Adrenal gland (tissue), 12 donors: ENCODE data around the gene CNKSR3. TPM values are rescaled to one million over a fixed set of nuclear protein-coding genes. Genes with fewer than 3 reads are reported as not detected.

ENCODE experiments used
- DNase-seq, 7 donors: peaks; one replicate each; pipeline ENCODE4 v3.0.0-alpha.2; 2019 to 2020
- H3K27ac ChIP-seq, 5 donors: fragments of 200-600 bp; sonication (generic) in 4 of 5; 1 replicate in 3 of 5; 2 replicates in 2 of 5; pipeline versions ENCODE4 v1.5.1 to v1.8.0; 2016 to 2020; ENCODE audit warnings: mild to moderate bottlenecking in 1 of 5
- H3K27me3 ChIP-seq: fragments of 200-600 bp; 2 replicates; pipeline ENCODE4 v1.8.0; 2021
- H3K36me3 ChIP-seq, 2 donors: fragments of 200-600 bp; replicated peaks in 1 of 2; 1 replicate in 1 of 2; 2 replicates in 1 of 2; pipeline versions ENCODE4 v1.5.1 to v1.8.0; 2018 to 2022
- H3K4me1 ChIP-seq, 2 donors: fragments of 200-600 bp; replicated peaks in 1 of 2; 1 replicate in 1 of 2; 2 replicates in 1 of 2; pipeline versions ENCODE4 v1.5.1 to v1.8.0; 2018 to 2021
- H3K4me3 ChIP-seq, 4 donors: fragments of 200-600 bp; sonication (generic) in 3 of 4; one replicate each; pipeline ENCODE4 v1.5.1; 2016 to 2018
- H3K9me3 ChIP-seq, 3 donors: fragments of 200-600 bp; sonication (generic) in 1 of 3; replicated peaks in 1 of 3; 1 replicate in 2 of 3; 2 replicates in 1 of 3; pipeline versions ENCODE4 v1.5.1 to v1.8.0; 2016 to 2021
- POLR2A ChIP-seq, 2 donors: fragments of 450-650 bp; IDR thresholded peaks; one replicate each; pipeline ENCODE4 v1.6.1; 2017; ENCODE audit warnings: antibody characterized with exemption in 2 of 2, mild to moderate bottlenecking in 2 of 2, moderate library complexity in 1 of 2
- WGBS, 4 donors: extraction: QIAGEN DNeasy Blood & Tissue Kit in 2 of 4; methylation state at CpG; one replicate each; pipeline versions ENCODE4 v1.1.5 to v1.1.7; 2013 to 2017; 5-methylcytosine and 5-hydroxymethylcytosine counted together
- intact Hi-C, 2 donors: fragments of 100-400 bp; cut with DNase I; formaldehyde crosslinking; loops; one replicate each; pipeline versions ENCODE4 v1.14.1 to v1.15.0; 2022 to 2023
- polyA plus RNA-seq, 3 donors: library from polyadenylated mRNA; stranded (reverse); fragments of 200-250 nt in 2 of 3; fragments of 350-450 nt in 1 of 3; fragmentation: Illumina TruSeq in 1 of 3; extraction: RNeasy Lipid Tissue Mini Kit (QIAGEN cat#74804) in 1 of 3; gene quantifications; one replicate each; pipeline ENCODE4 v1.2.3, GENCODE V29; 2013 to 2014
- total RNA-seq, 9 donors: library from RNA; depleted of rRNA in 4 of 9; stranded (reverse); fragments of >200 nt in 4 of 9; fragments of 120-200 nt in 1 of 9; fragmentation: NEBNext Ultra II Directional in 1 of 9; extraction: Animal tissue kit (Norgen Biotek cat#: 25700) in 1 of 9; gene quantifications; one replicate each; pipeline versions ENCODE4 v1.1.0 to v1.2.4, GENCODE V29; 2013 to 2023
- TF ChIP-seq, protein P1 (sequence below), 6 experiments: fragments of 450-650 bp in 4 of 6; fragments of 200-600 bp in 2 of 6; sonication (generic) in 1 of 6; IDR thresholded peaks; 1 replicate in 5 of 6; 2 replicates in 1 of 6; pipeline versions ENCODE4 v1.5.1 to v1.8.0; 2016 to 2021; ENCODE audit warnings: antibody characterized with exemption in 6 of 6, mild to moderate bottlenecking in 2 of 6, moderate library complexity in 1 of 6
- donor health status: healthy with polysubstance abuse.
- donor health status: Bipolar disorder and iron deficiency.
- donor health status: DM: yes; HTN: yes; CAD: no.
- donor health status: DM: no; HTN: no; CAD: no.
- donor health status: DM: no; HTN: no; CAD: no.
- donor health status: DM: yes; HTN: yes; CAD: no.

Gene CNKSR3
- total and polyA plus RNA-seq, 12 donors: 1.1 to 10.7 (median 2.5) TPM

DNA sequence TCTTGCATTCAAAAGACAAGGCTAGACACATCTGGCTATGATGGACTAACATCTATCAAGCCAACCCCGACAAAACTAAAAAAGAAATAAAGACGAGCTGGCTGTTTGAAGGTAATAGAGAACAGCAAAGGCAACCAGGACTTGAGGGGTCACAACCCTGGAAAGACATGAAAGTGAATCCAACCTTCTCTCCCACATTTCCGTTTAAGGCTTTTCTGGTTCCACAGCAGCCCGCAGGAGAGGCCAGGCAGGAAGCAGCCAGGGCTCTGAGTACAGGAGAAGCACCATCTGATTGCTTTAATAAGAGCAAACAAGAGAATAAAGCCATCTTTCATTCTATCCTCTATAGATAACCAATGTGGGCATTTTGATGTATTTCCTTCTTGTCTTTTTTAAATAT, 14.3 kb downstream of the CNKSR3 start:
- Histone ChIP-seq H3K27me3 (no peaks in the 10 kb centered on the region), H3K27ac (no peak overlapping the region), H3K36me3 (no peaks in the 10 kb centered on the region), H3K9me3 (no peaks in the 10 kb centered on the region), H3K4me3 (no peak overlapping the region), H3K4me1 (peaks cover 0 to 9% of the 10 kb centered on the region in 2 donors)
- TF ChIP-seq POLR2A (IDR thresholded peaks at IDR 0.05): no peak
- TF ChIP-seq, protein P1, sequence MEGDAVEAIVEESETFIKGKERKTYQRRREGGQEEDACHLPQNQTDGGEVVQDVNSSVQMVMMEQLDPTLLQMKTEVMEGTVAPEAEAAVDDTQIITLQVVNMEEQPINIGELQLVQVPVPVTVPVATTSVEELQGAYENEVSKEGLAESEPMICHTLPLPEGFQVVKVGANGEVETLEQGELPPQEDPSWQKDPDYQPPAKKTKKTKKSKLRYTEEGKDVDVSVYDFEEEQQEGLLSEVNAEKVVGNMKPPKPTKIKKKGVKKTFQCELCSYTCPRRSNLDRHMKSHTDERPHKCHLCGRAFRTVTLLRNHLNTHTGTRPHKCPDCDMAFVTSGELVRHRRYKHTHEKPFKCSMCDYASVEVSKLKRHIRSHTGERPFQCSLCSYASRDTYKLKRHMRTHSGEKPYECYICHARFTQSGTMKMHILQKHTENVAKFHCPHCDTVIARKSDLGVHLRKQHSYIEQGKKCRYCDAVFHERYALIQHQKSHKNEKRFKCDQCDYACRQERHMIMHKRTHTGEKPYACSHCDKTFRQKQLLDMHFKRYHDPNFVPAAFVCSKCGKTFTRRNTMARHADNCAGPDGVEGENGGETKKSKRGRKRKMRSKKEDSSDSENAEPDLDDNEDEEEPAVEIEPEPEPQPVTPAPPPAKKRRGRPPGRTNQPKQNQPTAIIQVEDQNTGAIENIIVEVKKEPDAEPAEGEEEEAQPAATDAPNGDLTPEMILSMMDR (IDR thresholded peaks at IDR 0.05): no peak
- WGBS, 4 donors: 65 to 87% (median 75%) methylated on average over 4 of the region's 4 CpGs
- no peak for DNase-seq
- intact Hi-C loops: no loop called here

DNA sequence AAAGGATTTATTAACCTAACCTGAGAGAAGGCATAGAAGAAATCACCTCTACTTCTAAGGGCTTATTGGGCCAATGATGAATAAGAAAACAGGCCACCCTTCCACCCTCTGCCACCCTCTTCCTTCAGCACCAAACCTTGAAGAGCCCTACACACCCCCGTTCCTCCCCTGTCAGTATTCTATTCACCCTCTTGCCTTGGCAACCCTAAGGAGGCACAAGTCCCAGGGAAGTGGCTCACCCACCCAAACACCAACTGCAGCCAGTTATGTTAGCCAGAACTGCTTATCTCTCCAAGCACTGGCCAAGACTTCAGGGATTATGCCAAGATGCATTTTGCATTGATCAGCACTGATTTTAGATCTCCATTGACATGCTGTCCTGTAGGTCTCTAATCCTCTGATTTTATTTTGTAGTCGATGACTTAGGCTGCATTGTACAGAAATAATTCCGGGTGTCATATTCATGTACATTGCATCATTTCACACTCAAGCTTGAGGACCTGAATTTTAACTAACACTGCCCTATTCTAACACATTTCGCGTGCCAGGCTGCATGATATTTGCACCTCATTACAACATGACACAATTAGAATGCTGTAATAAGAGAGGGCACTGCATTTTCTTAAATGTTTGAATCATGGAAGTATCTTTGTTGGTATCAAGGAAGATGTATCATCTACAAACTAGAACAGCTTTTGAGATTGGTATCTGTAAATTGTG, 15.7 kb downstream of the CNKSR3 start:
- H3K9me3 ChIP-seq: no peaks in the 10 kb centered on the region
- intact Hi-C loops: no loop called here
- no peak for TF ChIP-seq POLR2A (IDR thresholded peaks at IDR 0.05)
- TF ChIP-seq, protein P1 (IDR thresholded peaks at IDR 0.05): no peak
- H3K27ac ChIP-seq: no peak overlapping the region
- H3K27me3 ChIP-seq: no peaks in the 10 kb centered on the region
- H3K4me1 ChIP-seq: peaks cover 0 to 9% of the 10 kb centered on the region in 2 donors
- no peak for DNase-seq
- H3K36me3 ChIP-seq: no peaks in the 10 kb centered on the region
- no peak overlapping the region for H3K4me3 ChIP-seq
- 81 to 97% (median 92%) methylated on average over 5 of the region's 5 CpGs for WGBS, 4 donors

DNA sequence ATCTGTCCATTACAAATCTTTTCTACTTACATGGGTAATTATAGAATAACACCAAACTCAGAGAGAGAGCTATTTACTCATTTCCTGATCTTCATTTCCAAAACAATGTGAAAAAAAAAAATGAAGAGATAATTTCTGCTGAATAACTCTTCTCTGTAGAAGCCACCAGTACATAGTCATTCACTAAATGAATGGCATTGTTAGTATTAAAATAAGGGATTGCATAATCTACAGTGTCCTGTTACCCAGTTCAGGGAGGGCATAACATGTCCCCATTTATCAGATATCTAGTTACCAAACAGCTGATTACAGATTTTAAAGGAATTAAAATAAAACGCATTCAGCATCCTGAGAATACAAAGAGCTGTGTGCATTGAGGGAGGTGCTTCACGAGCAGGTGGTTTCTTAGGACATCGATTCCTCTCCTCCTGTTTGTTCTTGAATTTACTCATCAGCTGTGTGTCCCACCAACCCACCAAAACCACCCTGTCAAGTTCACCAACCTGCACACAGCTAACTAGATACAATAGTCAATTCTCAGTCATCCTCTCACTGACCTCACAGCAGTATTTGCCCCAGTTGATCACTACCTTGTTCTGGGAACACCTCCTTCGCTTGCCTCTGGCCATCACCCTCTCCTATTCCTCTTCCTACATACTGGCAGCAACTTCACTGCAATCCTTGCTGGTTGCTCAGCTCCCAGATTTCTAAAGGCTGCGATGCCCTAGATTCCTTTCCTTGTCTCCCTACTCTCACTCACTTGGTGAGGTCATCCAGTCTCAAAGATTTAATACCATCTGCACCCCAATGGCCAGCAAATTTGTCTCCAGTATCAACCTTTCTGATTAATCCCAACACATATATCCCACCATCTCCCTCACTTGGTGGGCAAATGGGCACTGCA, 18.7 kb downstream of the CNKSR3 start:
- Histone ChIP-seq H3K27ac (no peak overlapping the region), H3K36me3 (no peaks in the 10 kb centered on the region), H3K27me3 (no peaks in the 10 kb centered on the region), H3K4me3 (no peak overlapping the region), H3K9me3 (no peaks in the 10 kb centered on the region), H3K4me1 (peaks cover 0 to 9% of the 10 kb centered on the region in 2 donors)
- no peak for TF ChIP-seq POLR2A (IDR thresholded peaks at IDR 0.05)
- TF ChIP-seq, protein P1 (IDR thresholded peaks at IDR 0.05): no peak
- intact Hi-C loops: no loop called here
- no peak for DNase-seq
- 84 to 86% (median 85%) methylated on average over 5 of the region's 5 CpGs for WGBS, 4 donors

DNA sequence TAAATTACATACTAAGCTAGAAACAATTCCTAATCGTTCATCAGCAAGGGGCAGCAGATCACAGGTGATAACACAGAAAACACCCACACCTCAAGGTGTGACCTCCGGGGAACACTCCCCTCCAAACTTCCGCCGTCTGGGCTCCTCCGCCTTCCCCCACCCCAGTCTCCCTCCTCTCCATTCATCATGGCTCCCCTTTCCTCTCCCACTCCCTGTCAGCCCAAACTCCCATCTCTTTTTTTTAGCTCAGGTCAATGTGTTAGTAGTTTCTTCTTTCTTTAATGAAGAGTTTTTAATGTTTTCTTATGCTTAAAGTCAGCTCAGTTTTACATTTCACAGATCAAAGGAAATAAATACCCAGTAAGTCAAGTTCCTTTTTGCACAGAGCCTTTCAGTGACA, 20.7 kb downstream of the CNKSR3 start:
- TF ChIP-seq POLR2A (IDR thresholded peaks at IDR 0.05): no peak
- TF ChIP-seq, protein P1 (IDR thresholded peaks at IDR 0.05): no peak
- intact Hi-C loops: no loop called here
- H3K4me1 ChIP-seq: peaks cover 0 to 9% of the 10 kb centered on the region in 2 donors
- H3K4me3 ChIP-seq: no peak overlapping the region
- no peak overlapping the region for H3K27ac ChIP-seq
- no peaks in the 10 kb centered on the region for H3K36me3 ChIP-seq
- DNase-seq: no peak
- H3K9me3 ChIP-seq: no peaks in the 10 kb centered on the region
- no peaks in the 10 kb centered on the region for H3K27me3 ChIP-seq
- WGBS, 4 donors: 94 to 96% (median 95%) methylated on average over 5 of the region's 5 CpGs
